ENCODE data around the gene LSM6.

DNA sequence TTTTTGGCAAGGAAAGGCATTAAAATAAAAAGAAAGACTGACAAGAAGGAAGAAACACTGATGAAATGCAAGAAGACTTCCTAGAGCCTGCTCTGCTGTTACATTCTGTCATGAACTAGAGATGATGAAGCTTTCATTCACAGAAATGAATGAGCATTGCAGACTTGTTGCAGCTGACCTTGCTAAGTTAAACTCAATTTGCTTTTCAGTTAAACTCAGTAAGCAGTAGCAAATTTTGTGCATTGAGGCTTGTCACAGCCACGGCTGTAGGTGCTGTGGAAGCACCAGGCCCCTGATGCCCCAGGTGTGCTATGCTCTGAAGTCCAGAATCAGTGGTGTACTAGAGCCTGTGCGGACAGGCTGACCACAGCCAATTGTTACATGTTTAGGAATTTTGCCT, 39.6 kb upstream of the LSM6 start:
- no peak for TF ChIP-seq POLR2A (IDR thresholded peaks at IDR 0.05)
- TF ChIP-seq, protein P1, sequence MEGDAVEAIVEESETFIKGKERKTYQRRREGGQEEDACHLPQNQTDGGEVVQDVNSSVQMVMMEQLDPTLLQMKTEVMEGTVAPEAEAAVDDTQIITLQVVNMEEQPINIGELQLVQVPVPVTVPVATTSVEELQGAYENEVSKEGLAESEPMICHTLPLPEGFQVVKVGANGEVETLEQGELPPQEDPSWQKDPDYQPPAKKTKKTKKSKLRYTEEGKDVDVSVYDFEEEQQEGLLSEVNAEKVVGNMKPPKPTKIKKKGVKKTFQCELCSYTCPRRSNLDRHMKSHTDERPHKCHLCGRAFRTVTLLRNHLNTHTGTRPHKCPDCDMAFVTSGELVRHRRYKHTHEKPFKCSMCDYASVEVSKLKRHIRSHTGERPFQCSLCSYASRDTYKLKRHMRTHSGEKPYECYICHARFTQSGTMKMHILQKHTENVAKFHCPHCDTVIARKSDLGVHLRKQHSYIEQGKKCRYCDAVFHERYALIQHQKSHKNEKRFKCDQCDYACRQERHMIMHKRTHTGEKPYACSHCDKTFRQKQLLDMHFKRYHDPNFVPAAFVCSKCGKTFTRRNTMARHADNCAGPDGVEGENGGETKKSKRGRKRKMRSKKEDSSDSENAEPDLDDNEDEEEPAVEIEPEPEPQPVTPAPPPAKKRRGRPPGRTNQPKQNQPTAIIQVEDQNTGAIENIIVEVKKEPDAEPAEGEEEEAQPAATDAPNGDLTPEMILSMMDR (IDR thresholded peaks at IDR 0.05), result no peak

Data from heart left ventricle (tissue), 13 donors.